ENCODE measurements around the gene LAMA4.

DNA sequence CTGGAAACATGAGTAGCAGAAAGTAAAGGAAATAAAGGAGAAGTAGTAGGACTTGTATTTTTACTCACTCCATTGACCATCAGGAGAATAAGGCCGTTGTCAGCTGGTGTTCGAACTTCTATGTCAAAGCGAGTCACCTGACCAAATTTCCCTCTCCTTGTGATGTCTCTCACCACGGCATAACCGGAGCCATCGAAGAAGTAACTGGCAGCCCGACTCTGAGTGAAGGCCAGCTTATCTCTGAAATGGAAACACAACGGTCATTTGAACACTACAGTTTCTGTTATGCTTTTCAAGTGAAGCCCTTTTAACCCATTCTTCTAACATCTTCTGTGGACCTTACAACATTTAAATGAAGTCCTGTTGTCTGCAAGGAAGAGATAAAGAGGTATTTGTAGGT, 115.3 kb downstream of the LAMA4 start:
- TF ChIP-seq EP300 (conservative IDR thresholded peaks at IDR 0.05; ENCODE audit: poor library complexity, severe bottlenecking) = no peak
- TF ChIP-seq, protein P1, sequence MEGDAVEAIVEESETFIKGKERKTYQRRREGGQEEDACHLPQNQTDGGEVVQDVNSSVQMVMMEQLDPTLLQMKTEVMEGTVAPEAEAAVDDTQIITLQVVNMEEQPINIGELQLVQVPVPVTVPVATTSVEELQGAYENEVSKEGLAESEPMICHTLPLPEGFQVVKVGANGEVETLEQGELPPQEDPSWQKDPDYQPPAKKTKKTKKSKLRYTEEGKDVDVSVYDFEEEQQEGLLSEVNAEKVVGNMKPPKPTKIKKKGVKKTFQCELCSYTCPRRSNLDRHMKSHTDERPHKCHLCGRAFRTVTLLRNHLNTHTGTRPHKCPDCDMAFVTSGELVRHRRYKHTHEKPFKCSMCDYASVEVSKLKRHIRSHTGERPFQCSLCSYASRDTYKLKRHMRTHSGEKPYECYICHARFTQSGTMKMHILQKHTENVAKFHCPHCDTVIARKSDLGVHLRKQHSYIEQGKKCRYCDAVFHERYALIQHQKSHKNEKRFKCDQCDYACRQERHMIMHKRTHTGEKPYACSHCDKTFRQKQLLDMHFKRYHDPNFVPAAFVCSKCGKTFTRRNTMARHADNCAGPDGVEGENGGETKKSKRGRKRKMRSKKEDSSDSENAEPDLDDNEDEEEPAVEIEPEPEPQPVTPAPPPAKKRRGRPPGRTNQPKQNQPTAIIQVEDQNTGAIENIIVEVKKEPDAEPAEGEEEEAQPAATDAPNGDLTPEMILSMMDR (IDR thresholded peaks at IDR 0.05; ENCODE audit: poor library complexity, severe bottlenecking) = no peak
